Spleen (tissue), 7 donors: ENCODE data around the gene FEN1.

ENCODE experiments used
- POLR2A ChIP-seq, 3 donors: fragments of 450-650 bp; IDR thresholded peaks; one replicate each; pipeline ENCODE4 v1.5.1; 2017; ENCODE audit warnings: antibody characterized with exemption in 3 of 3, mild to moderate bottlenecking in 1 of 3
- POLR2AphosphoS5 ChIP-seq, 3 donors: sonication (generic); formaldehyde crosslinking; IDR thresholded peaks; one replicate each; pipeline ENCODE4 v1.5.1; 2017; ENCODE audit warnings: antibody characterized with exemption in 3 of 3
- TF ChIP-seq, protein P1 (sequence below), 11 experiments: fragments of 200-600 bp in 7 of 11; fragments of 450-650 bp in 4 of 11; sonication (generic) in 4 of 11; IDR thresholded peaks in 8 of 11; conservative IDR thresholded peaks in 3 of 11; 1 replicate in 7 of 11; 2 replicates in 4 of 11; pipeline versions ENCODE4 v1.4.0 to v1.8.0; 2016 to 2021; ENCODE audit warnings: antibody characterized with exemption in 11 of 11, inconsistent platforms in 4 of 11, mild to moderate bottlenecking in 1 of 11
- donor health status: DM: no; HTN: no; CAD: no; lungs with moderate emphysema.
- donor health status: DM: no; HTN: no; CAD: no.
- donor health status: DM: no; HTN: no; CAD: no.

DNA sequence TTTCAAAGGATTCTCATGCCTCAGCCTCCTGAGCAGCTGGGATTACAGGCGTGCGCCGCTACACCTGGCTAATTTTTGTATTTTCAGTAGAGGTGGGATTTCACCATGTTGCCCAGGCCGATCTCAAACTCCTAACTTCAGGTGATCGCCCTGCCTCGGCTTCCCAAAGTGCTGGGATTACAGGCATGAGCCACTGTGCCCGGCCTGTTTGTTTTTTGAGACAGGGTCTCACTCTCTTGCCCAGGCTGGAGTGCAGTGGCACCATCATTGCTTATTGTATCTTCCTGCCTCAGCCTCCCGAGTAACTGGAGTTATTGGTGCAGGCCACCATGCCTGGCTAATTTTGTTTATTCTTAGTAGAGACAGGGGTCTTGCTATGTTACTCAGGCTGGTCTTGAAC, 43.5 kb downstream of the FEN1 start:
- TF ChIP-seq, protein P1, sequence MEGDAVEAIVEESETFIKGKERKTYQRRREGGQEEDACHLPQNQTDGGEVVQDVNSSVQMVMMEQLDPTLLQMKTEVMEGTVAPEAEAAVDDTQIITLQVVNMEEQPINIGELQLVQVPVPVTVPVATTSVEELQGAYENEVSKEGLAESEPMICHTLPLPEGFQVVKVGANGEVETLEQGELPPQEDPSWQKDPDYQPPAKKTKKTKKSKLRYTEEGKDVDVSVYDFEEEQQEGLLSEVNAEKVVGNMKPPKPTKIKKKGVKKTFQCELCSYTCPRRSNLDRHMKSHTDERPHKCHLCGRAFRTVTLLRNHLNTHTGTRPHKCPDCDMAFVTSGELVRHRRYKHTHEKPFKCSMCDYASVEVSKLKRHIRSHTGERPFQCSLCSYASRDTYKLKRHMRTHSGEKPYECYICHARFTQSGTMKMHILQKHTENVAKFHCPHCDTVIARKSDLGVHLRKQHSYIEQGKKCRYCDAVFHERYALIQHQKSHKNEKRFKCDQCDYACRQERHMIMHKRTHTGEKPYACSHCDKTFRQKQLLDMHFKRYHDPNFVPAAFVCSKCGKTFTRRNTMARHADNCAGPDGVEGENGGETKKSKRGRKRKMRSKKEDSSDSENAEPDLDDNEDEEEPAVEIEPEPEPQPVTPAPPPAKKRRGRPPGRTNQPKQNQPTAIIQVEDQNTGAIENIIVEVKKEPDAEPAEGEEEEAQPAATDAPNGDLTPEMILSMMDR (IDR thresholded peaks at IDR 0.05 in 8 of 11, conservative IDR thresholded peaks at IDR 0.05 in 3 of 11) = no peak
- no peak for TF ChIP-seq POLR2A (IDR thresholded peaks at IDR 0.05)
- TF ChIP-seq POLR2AphosphoS5 (IDR thresholded peaks at IDR 0.05) = no peak
